T-cell (primary cell): Measurements from ENCODE around the gene TEX261. TPM values are rescaled to one million over a fixed set of nuclear protein-coding genes. Genes with fewer than 3 reads are reported as not detected.

ENCODE experiments used
- ATAC-seq, 4 experiments: fragments of 200-7000 bp in 3 of 4; fragments of 150-1000 bp in 1 of 4; cut with Tn5 transposase; replicated peaks in 1 of 4; 1 replicate in 3 of 4; 2 replicates in 1 of 4; pipeline ENCODE4 v1.10.0; 2021; ENCODE audit warnings: moderate library complexity in 3 of 4, mild to moderate bottlenecking in 2 of 4, moderate number of reproducible peaks in 1 of 4
- CTCF ChIA-PET, 2 donors: fragments of 300-600 bp; sonication (Branson Sonifier 250); formaldehyde crosslinking; loops; one replicate each; lab custom pipeline; 2022; ENCODE audit warnings: antibody characterized with exemption in 2 of 2; lab: Charles Lee
- POLR2A ChIA-PET, 2 donors: fragments of 300-600 bp; sonication (Branson Sonifier 250); formaldehyde crosslinking; loops; one replicate each; lab custom pipeline; 2022; ENCODE audit warnings: antibody characterized with exemption in 2 of 2; lab: Charles Lee
- DNase-seq, 35 experiments: peaks; one replicate each; pipeline versions ENCODE4 v3.0.0 to v3.0.0-alpha.2; 2013 to 2023
- H3K27ac ChIP-seq: one replicate; pipeline ENCODE4 v1.5.1; 2013; ENCODE audit warnings: low read length
- H3K27me3 ChIP-seq, 2 experiments: replicated peaks in 1 of 2; 1 replicate in 1 of 2; 2 replicates in 1 of 2; pipeline versions ENCODE4 v1.6.1 to v1.7.0; 2013; ENCODE audit warnings: low read length in 1 of 2, mixed read lengths in 1 of 2; ENCODE audit not compliant: control insufficient read depth in 2 of 2, insufficient read depth in 2 of 2; ENCODE audit errors: extremely low read depth in 1 of 2
- H3K36me3 ChIP-seq, 2 donors: 1 replicate in 1 of 2; 2 replicates in 1 of 2; pipeline versions ENCODE4 v1.6.1 to v1.7.0; 2013; ENCODE audit warnings: low read length in 1 of 2; ENCODE audit not compliant: control insufficient read depth in 2 of 2, insufficient read depth in 1 of 2; ENCODE audit errors: extremely low read depth in 1 of 2
- H3K4me1 ChIP-seq, 2 experiments: 1 replicate in 1 of 2; 2 replicates in 1 of 2; pipeline versions ENCODE4 v1.6.1 to v1.7.0; 2013; ENCODE audit warnings: low read length in 2 of 2, mixed read lengths in 1 of 2; ENCODE audit not compliant: insufficient read depth in 2 of 2, control insufficient read depth in 1 of 2; ENCODE audit errors: extremely low read depth in 1 of 2
- H3K4me3 ChIP-seq, 2 donors: 1 replicate in 1 of 2; 2 replicates in 1 of 2; pipeline versions ENCODE4 v1.5.1 to v1.7.0; 2013; ENCODE audit warnings: mild to moderate bottlenecking in 2 of 2, low read length in 1 of 2, moderate library complexity in 1 of 2; ENCODE audit not compliant: control insufficient read depth in 1 of 2; ENCODE audit errors: extremely low read depth in 1 of 2
- H3K9me3 ChIP-seq: 2 replicates; pipeline ENCODE4 v1.7.0; 2013
- H3K27ac Mint-ChIP-seq, 2 donors: one replicate each; pipeline ENCODE4 v1.8.0; 2020 to 2021; ENCODE audit warnings: mild to moderate bottlenecking in 2 of 2, mixed read lengths in 2 of 2
- H3K27me3 Mint-ChIP-seq, 2 donors: one replicate each; pipeline ENCODE4 v1.8.0; 2021 to 2022; ENCODE audit warnings: mixed read lengths in 2 of 2
- H3K36me3 Mint-ChIP-seq: one replicate; pipeline ENCODE4 v1.8.0; 2021; ENCODE audit warnings: mixed read lengths
- H3K4me1 Mint-ChIP-seq, 3 donors: one replicate each; pipeline ENCODE4 v1.8.0; 2020 to 2022; ENCODE audit warnings: mixed read lengths in 3 of 3, mild to moderate bottlenecking in 1 of 3
- H3K4me3 Mint-ChIP-seq, 3 donors: one replicate each; pipeline ENCODE4 v1.8.0; 2020 to 2022; ENCODE audit warnings: mild to moderate bottlenecking in 3 of 3, mixed read lengths in 3 of 3, moderate library complexity in 3 of 3
- H3K9me3 Mint-ChIP-seq, 3 donors: one replicate each; pipeline ENCODE4 v1.8.0; 2020 to 2022; ENCODE audit warnings: mixed read lengths in 3 of 3
- WGBS: methylation state at CpG from one replicate; pipeline ENCODE4 v1.1.5; 2013; ENCODE audit warnings: missing lambda C conversion rate; ENCODE audit not compliant: insufficient coverage; 5-methylcytosine and 5-hydroxymethylcytosine counted together
- total RNA-seq, 35 experiments: library from RNA in 6 of 35; stranded (reverse) in 6 of 35; fragments of 120-200 nt in 1 of 35; gene quantifications; one replicate each; pipeline versions ENCODE4 v1.2.1 to v1.2.4 and lab custom pipeline; 2013 to 2026

The TEX261 gene
- total RNA-seq, 5 donors from 2014 or later (not counting 1 experiment from before 2014, with no cell fraction given) = 35.9 to 60.3 (median 48.1) TPM

DNA sequence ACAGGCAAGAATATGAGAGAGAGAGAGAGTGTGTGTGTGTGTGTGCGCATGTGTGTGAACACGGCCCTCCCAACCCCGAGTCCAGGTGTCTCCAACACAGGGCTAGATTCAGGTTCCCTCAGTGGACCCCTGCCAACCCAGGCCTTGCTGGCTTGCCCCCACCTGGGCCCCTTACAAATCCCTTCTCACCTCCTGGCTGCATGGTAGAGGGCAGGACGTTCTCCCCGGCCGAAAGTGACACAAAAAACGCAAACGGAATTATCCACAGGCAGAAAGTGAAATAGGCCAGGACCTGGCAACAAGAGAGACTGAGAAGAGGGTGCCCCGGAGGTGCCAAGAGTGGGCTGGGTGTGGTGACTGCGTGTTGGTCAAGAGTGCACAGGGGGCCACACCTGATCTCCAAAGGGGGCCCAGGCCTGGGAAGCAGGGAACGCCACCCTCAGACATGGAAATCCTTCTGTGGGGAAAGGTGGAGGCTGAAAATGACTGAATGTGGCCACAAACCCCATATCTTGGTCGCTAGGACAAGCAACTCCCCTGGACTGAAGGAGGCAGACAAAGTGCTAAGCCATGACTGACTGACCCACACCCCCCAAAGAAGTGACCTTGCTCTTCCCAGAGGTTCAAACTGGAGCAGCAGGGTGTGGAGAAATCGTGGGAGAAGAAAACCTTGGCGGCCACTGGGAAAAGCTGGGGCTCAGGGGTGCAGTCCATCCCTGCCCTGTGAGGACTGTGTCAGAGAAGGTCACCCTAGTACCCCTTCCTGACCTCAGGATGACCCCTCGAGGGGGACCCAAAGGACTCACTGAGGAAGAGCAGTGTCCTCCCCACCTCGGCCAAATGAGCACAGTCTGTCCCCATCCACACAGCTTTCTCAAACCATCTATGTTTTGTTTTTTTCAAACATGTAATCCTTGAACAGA lies 5.7 kb downstream of the TEX261 start:
- Histone ChIP-seq H3K9me3 (no peaks in the 10 kb centered on the region), H3K27ac (no peak overlapping the region), H3K27me3 (no peaks in the 10 kb centered on the region), H3K36me3 (peaks cover 22 to 64% of the 10 kb centered on the region in 2 donors), H3K4me1 (peaks cover 9 to 25% of the 10 kb centered on the region in 2 experiments), H3K4me3 (no peak overlapping the region)
- POLR2A ChIA-PET = no interaction called here
- WGBS = 94% methylated on average over 12 of the region's 16 CpGs
- CTCF ChIA-PET = no interaction called here
- Mint-ChIP-seq H3K9me3 (no peaks in the 10 kb centered on the region), H3K27ac (no peak overlapping the region), H3K27me3 (no peaks in the 10 kb centered on the region), H3K36me3 (peaks cover 38% of the 10 kb centered on the region), H3K4me1 (peaks cover 32 to 43% (median 37%) of the 10 kb centered on the region in 3 donors), H3K4me3 (no peak overlapping the region)
- DNase-seq = peak in 2 of 35 experiments; percentile 10 to 19
- no peak for ATAC-seq

DNA sequence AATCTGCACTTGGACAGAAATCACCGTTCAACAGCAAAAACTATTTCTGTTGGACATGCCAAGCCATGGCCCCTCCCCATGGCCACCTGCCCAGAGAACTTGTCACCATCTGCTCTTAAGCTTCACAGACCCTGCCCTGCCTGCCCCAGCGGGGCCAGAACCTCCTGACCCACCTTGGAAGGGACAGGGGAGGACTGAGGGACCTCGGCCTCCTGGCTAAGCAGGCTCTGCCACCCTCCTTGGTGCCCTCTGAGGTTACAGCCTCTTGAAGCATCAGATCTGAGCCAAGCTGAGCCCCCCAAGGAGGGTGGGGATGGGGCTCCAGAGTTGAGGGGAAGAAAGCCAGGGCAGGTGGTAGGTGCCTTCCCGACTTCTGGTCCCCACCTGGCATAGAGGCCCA lies 6.5 kb downstream of the TEX261 start:
- ChIA-PET POLR2A (no interaction called here), CTCF (no interaction called here)
- H3K36me3 Mint-ChIP-seq = peaks cover 38% of the 10 kb centered on the region
- peaks cover 3 to 17% of the 10 kb centered on the region in 2 experiments for H3K4me1 ChIP-seq
- no peak overlapping the region for H3K27ac Mint-ChIP-seq
- no peaks in the 10 kb centered on the region for H3K9me3 Mint-ChIP-seq
- no peak overlapping the region for H3K4me3 Mint-ChIP-seq
- no peak overlapping the region for H3K4me3 ChIP-seq
- ATAC-seq = no peak
- peak in 2 of 35 experiments; percentile 9 to 11 for DNase-seq
- H3K27me3 ChIP-seq = no peaks in the 10 kb centered on the region
- no peaks in the 10 kb centered on the region for H3K27me3 Mint-ChIP-seq
- no peaks in the 10 kb centered on the region for H3K9me3 ChIP-seq
- no peak overlapping the region for H3K27ac ChIP-seq
- peaks cover 24 to 34% (median 29%) of the 10 kb centered on the region in 3 donors for H3K4me1 Mint-ChIP-seq
- H3K36me3 ChIP-seq = peaks cover 22 to 64% of the 10 kb centered on the region in 2 donors
- WGBS = 100% methylated on average over 1 of the region's 4 CpGs

DNA sequence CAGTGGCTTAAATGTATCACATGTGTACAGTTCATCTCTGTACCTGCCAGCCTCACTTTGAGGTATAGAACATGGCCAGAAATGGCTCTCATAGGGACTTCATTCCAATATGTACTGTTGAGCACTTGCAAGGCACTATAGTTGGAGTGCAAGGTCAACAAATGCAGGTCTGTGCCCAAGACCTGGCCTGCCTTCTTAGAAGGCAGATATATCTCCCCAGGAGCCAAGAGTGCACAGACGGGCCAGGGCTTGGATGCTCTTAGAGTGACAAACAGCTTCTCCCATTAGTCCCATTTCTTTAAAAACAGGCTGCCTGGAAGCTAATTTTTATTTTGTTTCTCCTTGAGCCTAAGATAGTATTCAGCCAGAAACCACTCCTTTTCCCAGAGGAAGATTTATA lies 7.3 kb downstream of the TEX261 start:
- no peaks in the 10 kb centered on the region for H3K9me3 ChIP-seq
- Mint-ChIP-seq H3K4me3 (no peak overlapping the region), H3K27ac (no peak overlapping the region), H3K4me1 (peaks cover 18 to 28% (median 23%) of the 10 kb centered on the region in 3 donors), H3K27me3 (no peaks in the 10 kb centered on the region), H3K36me3 (peaks cover 38% of the 10 kb centered on the region), H3K9me3 (no peaks in the 10 kb centered on the region)
- peaks cover 22 to 64% of the 10 kb centered on the region in 2 donors for H3K36me3 ChIP-seq
- ChIA-PET POLR2A (no interaction called here), CTCF (no interaction called here)
- 100% methylated on average over 1 of the region's 1 CpG for WGBS
- peak in 1 of 35 experiments; percentile 2 for DNase-seq
- peaks cover 2 to 12% of the 10 kb centered on the region in 2 experiments for H3K4me1 ChIP-seq
- H3K4me3 ChIP-seq = no peak overlapping the region
- ATAC-seq = no peak
- no peaks in the 10 kb centered on the region for H3K27me3 ChIP-seq
- no peak overlapping the region for H3K27ac ChIP-seq

- no peak overlapping the region for H3K27ac ChIP-seq
- POLR2A ChIA-PET = no interaction called here
- 84% methylated on average over 4 of the region's 4 CpGs for WGBS
- H3K4me1 Mint-ChIP-seq = peaks cover 16 to 22% (median 21%) of the 10 kb centered on the region in 3 donors
- H3K27ac Mint-ChIP-seq = no peak overlapping the region
- CTCF ChIA-PET = interaction anchor here in 1 of 2 donors (0.6 kb wide), 1 partner anchor 10 kb away, joined by 3 read pairs; no protein-coding TSS in a partner anchor
- no peaks in the 10 kb centered on the region for H3K9me3 Mint-ChIP-seq
- no peaks in the 10 kb centered on the region for H3K27me3 ChIP-seq
- DNase-seq = peak in 2 of 35 experiments; percentile 2 to 9
- H3K36me3 Mint-ChIP-seq = peaks cover 37% of the 10 kb centered on the region
- H3K36me3 ChIP-seq = peaks cover 22 to 61% of the 10 kb centered on the region in 2 donors
- H3K4me3 ChIP-seq = no peak overlapping the region
- H3K9me3 ChIP-seq = no peaks in the 10 kb centered on the region
- ATAC-seq = no peak
- no peaks in the 10 kb centered on the region for H3K27me3 Mint-ChIP-seq
- H3K4me3 Mint-ChIP-seq = no peak overlapping the region
- H3K4me1 ChIP-seq = peaks cover 2 to 12% of the 10 kb centered on the region in 2 experiments
Measured at GRCh38 chr2:70986499-70987189, 8.0 kb downstream of the TEX261 start.

DNA sequence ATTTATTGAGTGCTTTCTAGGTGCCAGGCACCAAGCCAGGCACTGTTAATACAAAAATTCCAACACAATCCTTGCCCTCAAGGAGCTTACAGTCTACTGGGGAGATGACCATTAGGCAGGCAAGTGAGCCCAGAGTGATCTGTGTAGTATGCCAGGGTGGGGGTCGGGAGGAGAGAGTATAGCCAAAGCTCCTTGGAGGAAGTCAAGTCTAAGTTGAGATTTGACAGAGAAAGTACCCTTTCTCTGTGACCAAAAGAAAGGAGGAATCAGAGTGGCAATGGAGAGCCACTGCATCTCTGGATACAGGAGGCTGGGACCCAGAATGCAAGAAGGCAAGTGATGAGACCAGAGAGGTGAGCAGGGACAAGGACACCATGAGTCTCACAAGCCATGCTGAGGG lies 8.7 kb downstream of the TEX261 start:
- peaks cover 0 to 12% of the 10 kb centered on the region in 2 experiments for H3K4me1 ChIP-seq
- Mint-ChIP-seq H3K27me3 (no peaks in the 10 kb centered on the region), H3K4me1 (peaks cover 9 to 17% (median 17%) of the 10 kb centered on the region in 3 donors), H3K9me3 (no peaks in the 10 kb centered on the region), H3K27ac (peak overlapping the region in 1 of 2 donors; percentile 45), H3K36me3 (peaks cover 32% of the 10 kb centered on the region), H3K4me3 (no peak overlapping the region)
- DNase-seq (peak in 2 of 35 experiments; percentile 1 to 13), ATAC-seq (no peak)
- 100% methylated on average over 1 of the region's 1 CpG for WGBS
- no peaks in the 10 kb centered on the region for H3K9me3 ChIP-seq
- H3K27ac ChIP-seq = no peak overlapping the region
- H3K36me3 ChIP-seq = peaks cover 18 to 55% of the 10 kb centered on the region in 2 donors
- POLR2A ChIA-PET = no interaction called here
- no peaks in the 10 kb centered on the region for H3K27me3 ChIP-seq
- no peak overlapping the region for H3K4me3 ChIP-seq
- CTCF ChIA-PET = interaction anchor here in 1 of 2 donors (0.5 to 0.9 kb wide), 3 partner anchors 11 to 122 kb away, joined by 3 to 6 read pairs (median 5); no protein-coding TSS in a partner anchor

DNA sequence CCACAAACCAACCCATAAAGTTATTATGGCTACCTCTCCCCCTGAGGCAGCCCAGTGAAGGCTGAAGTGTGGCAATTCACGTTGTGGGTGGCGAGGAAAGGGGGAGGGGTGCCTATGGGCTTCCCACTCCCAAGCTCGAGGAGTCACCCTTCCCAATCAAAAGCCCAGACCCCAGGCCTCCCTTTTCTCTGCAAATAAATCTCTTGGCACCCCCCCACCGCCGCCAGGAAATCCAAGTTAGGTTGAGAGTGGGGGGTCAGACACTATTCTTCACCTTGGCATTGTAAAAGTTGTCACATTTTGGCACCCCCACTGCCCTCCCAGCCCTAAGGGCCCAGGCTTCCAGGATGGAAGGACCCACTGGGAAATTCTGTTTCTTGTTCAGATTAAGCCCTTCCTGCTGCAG lies 9.4 kb downstream of the TEX261 start:
- CTCF ChIA-PET = interaction anchor here (0.5 to 1.6 kb wide), 5 partner anchors 9 to 691 kb away, joined by 3 to 6 read pairs (median 4); partner anchors contain the start of gene MPHOSPH10 (in 1 of the 2)
- H3K27me3 Mint-ChIP-seq = no peaks in the 10 kb centered on the region
- no peaks in the 10 kb centered on the region for H3K9me3 Mint-ChIP-seq
- H3K27ac ChIP-seq = no peak overlapping the region
- peaks cover 0 to 12% of the 10 kb centered on the region in 2 experiments for H3K4me1 ChIP-seq
- no CpG with 5 or more reads among the region's 5 CpGs for WGBS
- H3K4me3 ChIP-seq = no peak overlapping the region
- POLR2A ChIA-PET = no interaction called here
- peaks cover 13 to 48% of the 10 kb centered on the region in 2 donors for H3K36me3 ChIP-seq
- H3K9me3 ChIP-seq = no peaks in the 10 kb centered on the region
- peaks cover 6 to 15% (median 15%) of the 10 kb centered on the region in 3 donors for H3K4me1 Mint-ChIP-seq
- ATAC-seq (no peak), DNase-seq (no peak)
- H3K27me3 ChIP-seq = no peaks in the 10 kb centered on the region
- H3K27ac Mint-ChIP-seq = peak overlapping the region in 1 of 2 donors; percentile 34
- no peak overlapping the region for H3K4me3 Mint-ChIP-seq
- peaks cover 29% of the 10 kb centered on the region for H3K36me3 Mint-ChIP-seq
